Measurements from ENCODE around the gene HECTD2.

DNA sequence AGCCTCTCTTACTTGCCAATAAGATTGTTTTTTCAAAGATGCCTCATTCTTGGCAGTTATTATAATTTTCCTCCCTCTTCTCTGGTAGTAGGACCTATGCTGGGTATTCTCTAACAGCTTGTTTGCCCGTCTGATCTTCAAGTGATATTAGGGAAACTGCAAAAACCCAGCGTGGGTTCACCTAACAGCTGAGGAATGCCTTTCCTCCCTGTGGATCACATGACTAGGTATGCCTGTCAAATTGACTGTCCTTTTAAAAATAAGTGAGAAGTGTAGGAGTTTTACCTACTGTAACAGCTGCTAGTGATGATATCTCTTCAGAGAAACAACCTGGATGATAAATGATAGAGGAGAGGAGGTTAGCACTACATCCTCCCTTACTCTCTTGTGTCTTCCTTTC is 22.0 kb downstream of the HECTD2 start:
- no peak for TF ChIP-seq POLR2AphosphoS5 (IDR thresholded peaks at IDR 0.05)
- TF ChIP-seq, protein P1, sequence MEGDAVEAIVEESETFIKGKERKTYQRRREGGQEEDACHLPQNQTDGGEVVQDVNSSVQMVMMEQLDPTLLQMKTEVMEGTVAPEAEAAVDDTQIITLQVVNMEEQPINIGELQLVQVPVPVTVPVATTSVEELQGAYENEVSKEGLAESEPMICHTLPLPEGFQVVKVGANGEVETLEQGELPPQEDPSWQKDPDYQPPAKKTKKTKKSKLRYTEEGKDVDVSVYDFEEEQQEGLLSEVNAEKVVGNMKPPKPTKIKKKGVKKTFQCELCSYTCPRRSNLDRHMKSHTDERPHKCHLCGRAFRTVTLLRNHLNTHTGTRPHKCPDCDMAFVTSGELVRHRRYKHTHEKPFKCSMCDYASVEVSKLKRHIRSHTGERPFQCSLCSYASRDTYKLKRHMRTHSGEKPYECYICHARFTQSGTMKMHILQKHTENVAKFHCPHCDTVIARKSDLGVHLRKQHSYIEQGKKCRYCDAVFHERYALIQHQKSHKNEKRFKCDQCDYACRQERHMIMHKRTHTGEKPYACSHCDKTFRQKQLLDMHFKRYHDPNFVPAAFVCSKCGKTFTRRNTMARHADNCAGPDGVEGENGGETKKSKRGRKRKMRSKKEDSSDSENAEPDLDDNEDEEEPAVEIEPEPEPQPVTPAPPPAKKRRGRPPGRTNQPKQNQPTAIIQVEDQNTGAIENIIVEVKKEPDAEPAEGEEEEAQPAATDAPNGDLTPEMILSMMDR (IDR thresholded peaks at IDR 0.05) = no peak
